OCI-LY1 (cell line): ENCODE data around the gene SV2C.

Source experiments
- H2AFZ ChIP-seq: fragments of 200-600 bp; sonication (generic), shearing (Covaris generic); 2 replicates; pipeline ENCODE4 v1.6.0; 2014; ENCODE audit warnings: antibody characterized with exemption, mild to moderate bottlenecking, low read length
- H3F3A ChIP-seq: fragments of 200-600 bp; sonication (generic), shearing (Covaris generic); 2 replicates; pipeline ENCODE4 v1.6.0; 2014; ENCODE audit warnings: mild to moderate bottlenecking, antibody characterized with exemption, low read length, moderate library complexity; ENCODE audit not compliant: insufficient read depth
- H3K27ac ChIP-seq: fragments of 200-600 bp; sonication (generic); 2 replicates; pipeline ENCODE4 v1.5.1; 2014; ENCODE audit warnings: low read length, mixed run types, mild to moderate bottlenecking, low read depth; ENCODE audit not compliant: poor library complexity, severe bottlenecking
- H3K27me3 ChIP-seq: fragments of 200-600 bp; sonication (generic); 2 replicates; pipeline ENCODE4 v1.6.0; 2014; ENCODE audit warnings: antibody characterized with exemption, mild to moderate bottlenecking, low read length, moderate library complexity; ENCODE audit not compliant: insufficient read depth
- H3K36me3 ChIP-seq: fragments of 200-600 bp; sonication (generic); 2 replicates; pipeline ENCODE4 v1.6.1; 2014; ENCODE audit warnings: mild to moderate bottlenecking, antibody characterized with exemption, low read length, moderate library complexity, mixed read lengths; ENCODE audit not compliant: insufficient read depth
- H3K4me1 ChIP-seq: fragments of 200-600 bp; sonication (generic); 2 replicates; pipeline ENCODE4 v1.5.1; 2014; ENCODE audit warnings: mild to moderate bottlenecking, low read length, moderate library complexity; ENCODE audit not compliant: insufficient read depth, severe bottlenecking
- H3K4me2 ChIP-seq: fragments of 200-600 bp; sonication (generic), shearing (Covaris generic); 2 replicates; pipeline ENCODE4 v1.6.1; 2014; ENCODE audit warnings: low read length
- H3K4me3 ChIP-seq: fragments of 200-600 bp; sonication (generic); 2 replicates; pipeline ENCODE4 v1.5.1; 2014; ENCODE audit warnings: low read length, low read depth, mild to moderate bottlenecking, mixed read lengths; ENCODE audit not compliant: poor library complexity, severe bottlenecking
- H3K79me2 ChIP-seq: fragments of 200-600 bp; shearing (Covaris generic); 2 replicates; pipeline ENCODE4 v1.6.1; 2016; ENCODE audit warnings: mixed run types, low read length, mixed read lengths; ENCODE audit not compliant: insufficient read depth
- H3K9ac ChIP-seq: fragments of 200-600 bp; sonication (generic), shearing (Covaris generic); 2 replicates; pipeline ENCODE4 v1.6.1; 2014; ENCODE audit warnings: mild to moderate bottlenecking, low read length, mixed read lengths
- H3K9me2 ChIP-seq: fragments of 200-600 bp; sonication (generic), shearing (Covaris generic); 2 replicates; pipeline ENCODE4 v1.6.1; 2014; ENCODE audit warnings: low read depth, mild to moderate bottlenecking, low read length, mixed read lengths
- H3K9me3 ChIP-seq: fragments of 200-600 bp; shearing (Covaris generic); 2 replicates; pipeline ENCODE4 v1.6.1; 2014; ENCODE audit warnings: low read length, mixed read lengths
- H4K20me1 ChIP-seq: fragments of 200-600 bp; sonication (generic), shearing (Covaris generic); 2 replicates; pipeline ENCODE4 v1.6.0; 2016; ENCODE audit warnings: mild to moderate bottlenecking, low read length; ENCODE audit not compliant: insufficient read depth
- CTCF ChIP-seq: fragments of 200-600 bp; sonication (generic), shearing (Covaris generic); IDR thresholded peaks from 2 replicates; pipeline ENCODE4 v1.5.1; 2017; ENCODE audit warnings: mild to moderate bottlenecking, antibody characterized with exemption, low read length, moderate library complexity, mixed read lengths
- EZH2 ChIP-seq: fragments of 200-600 bp; sonication (generic), shearing (Covaris generic); IDR thresholded peaks from 2 replicates; pipeline ENCODE4 v1.8.0; 2017; ENCODE audit warnings: borderline replicate concordance, mixed run types, mild to moderate bottlenecking, antibody characterized with exemption, low read length, moderate library complexity, mixed read lengths

SV2C gene

DNA sequence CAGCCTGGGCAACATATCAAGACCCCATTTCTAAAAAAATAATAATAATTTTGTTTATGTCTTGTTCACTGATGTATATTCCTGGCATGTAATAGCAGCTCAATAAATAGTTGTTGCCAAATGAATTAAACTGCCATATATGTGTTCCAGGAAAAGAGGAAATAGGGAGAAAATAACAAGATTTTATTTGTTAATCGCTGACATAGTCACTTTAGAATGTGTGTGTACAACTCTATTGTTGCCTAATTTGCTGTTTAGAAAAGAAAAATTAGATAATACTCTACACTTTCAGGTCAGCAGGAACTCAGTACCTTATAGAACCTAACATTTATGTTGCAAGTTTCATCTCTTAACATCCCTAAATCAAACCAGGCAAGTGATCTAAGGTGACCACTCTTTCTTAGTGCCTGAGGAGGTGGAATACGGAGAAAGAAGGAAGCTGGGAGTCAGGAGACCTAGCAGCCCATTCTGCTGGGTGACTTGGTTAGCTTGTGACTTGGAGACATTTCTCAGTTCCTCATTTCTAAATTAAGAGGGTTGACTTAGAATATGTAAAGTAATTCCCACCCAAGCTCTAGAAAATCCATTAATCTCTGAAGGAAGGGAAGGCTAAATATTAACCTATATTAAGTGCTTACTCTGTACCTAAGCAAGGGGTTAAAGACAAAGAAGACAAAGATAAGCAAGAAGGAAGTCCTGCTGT is 209.6 kb downstream of the SV2C start:
- H3K36me3 ChIP-seq, result no peaks in the 10 kb centered on the region
- no peaks in the 10 kb centered on the region for H3K4me1 ChIP-seq
- TF ChIP-seq EZH2 (no peak), CTCF (no peak)
- no peak overlapping the region for H3K27ac ChIP-seq
- H3F3A ChIP-seq, result no peaks in the 10 kb centered on the region
- no peak overlapping the region for H3K4me3 ChIP-seq
- H4K20me1 ChIP-seq, result no peaks in the 10 kb centered on the region
- H3K9me2 ChIP-seq, result no peaks in the 10 kb centered on the region
- no peaks in the 10 kb centered on the region for H3K79me2 ChIP-seq
- H2AFZ ChIP-seq, result no peak overlapping the region
- H3K9me3 ChIP-seq, result no peaks in the 10 kb centered on the region
- no peaks in the 10 kb centered on the region for H3K27me3 ChIP-seq
- no peak overlapping the region for H3K9ac ChIP-seq
- no peak overlapping the region for H3K4me2 ChIP-seq

- H3K4me3 ChIP-seq, result no peak overlapping the region
- peaks cover 4% of the 10 kb centered on the region; the same call in 1 of the 2 replicates for H3K27me3 ChIP-seq
- no peaks in the 10 kb centered on the region for H3K36me3 ChIP-seq
- no peak overlapping the region for H3K9ac ChIP-seq
- H3F3A ChIP-seq, result no peaks in the 10 kb centered on the region
- no peak overlapping the region for H3K27ac ChIP-seq
- no peaks in the 10 kb centered on the region for H3K79me2 ChIP-seq
- H3K4me2 ChIP-seq, result no peak overlapping the region
- H3K4me1 ChIP-seq, result no peaks in the 10 kb centered on the region
- TF ChIP-seq EZH2, result no peak
- TF ChIP-seq CTCF, result no peak
- no peak overlapping the region for H2AFZ ChIP-seq
- no peaks in the 10 kb centered on the region for H3K9me2 ChIP-seq
- H3K9me3 ChIP-seq, result no peaks in the 10 kb centered on the region
- no peaks in the 10 kb centered on the region for H4K20me1 ChIP-seq
These were observed 211.4 kb downstream of the SV2C start for GRCh38 chr5:76294573-76294972.

GRCh38 chr5:76298852-76299251 is 215.7 kb downstream of the SV2C start:
- Histone ChIP-seq H3K4me2 (no peak overlapping the region), H2AFZ (no peak overlapping the region), H3K27ac (no peak overlapping the region), H3F3A (no peaks in the 10 kb centered on the region), H3K9me3 (no peaks in the 10 kb centered on the region), H3K4me1 (peaks cover 1% of the 10 kb centered on the region), H4K20me1 (no peaks in the 10 kb centered on the region), H3K36me3 (no peaks in the 10 kb centered on the region), H3K4me3 (no peak overlapping the region), H3K79me2 (no peaks in the 10 kb centered on the region), H3K9me2 (no peaks in the 10 kb centered on the region), H3K9ac (no peak overlapping the region), H3K27me3 (peaks cover 4% of the 10 kb centered on the region; the same call in 1 of the 2 replicates)
- TF ChIP-seq EZH2 (no peak), CTCF (no peak)
